Measurements from ENCODE around the gene ABCA4. TPM values are rescaled to one million over a fixed set of nuclear protein-coding genes. Genes with fewer than 3 reads are reported as not detected.

The ABCA4 gene
- total and polyA plus RNA-seq, 2 donors (not counting 3 experiments of a cell fraction or from before 2014, with no cell fraction given) = 2.3 to 4.9 TPM

DNA sequence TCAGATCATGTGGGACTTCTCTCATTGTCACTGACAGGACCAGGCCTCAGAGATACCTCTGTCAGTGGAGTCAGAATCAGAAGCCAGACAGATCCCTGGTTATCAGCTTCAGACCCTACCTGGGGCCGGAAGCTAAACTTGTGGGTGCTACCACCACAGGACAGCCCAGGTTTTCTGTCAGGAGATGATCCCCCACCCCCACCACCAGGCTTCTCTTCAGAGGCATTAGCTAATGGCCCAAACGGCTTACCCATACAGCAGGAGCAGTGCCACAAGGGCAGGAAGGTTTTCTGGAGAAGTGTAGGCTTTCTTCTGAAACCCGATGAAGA, 105.5 kb downstream of the ABCA4 start:
- POLR2A ChIA-PET = no interaction called here
- TF ChIP-seq EZH2 (IDR thresholded peaks at IDR 0.05; ENCODE audit: borderline replicate concordance, low read depth, low read length, severe bottlenecking) (no peak), MYC (IDR thresholded peaks at IDR 0.05; ENCODE audit: low read depth, low read length) (no peak), POLR2A (IDR thresholded peaks at IDR 0.05; ENCODE audit: low read depth, low read length) (no peak), FOS (IDR thresholded peaks at IDR 0.05; ENCODE audit: borderline replicate concordance, insufficient read depth, low read length) (no peak), GATA2 (IDR thresholded peaks at IDR 0.05; ENCODE audit: insufficient read depth, insufficient read length, low read depth, low read length) (no peak), POLR2AphosphoS5 (IDR thresholded peaks at IDR 0.05; ENCODE audit: insufficient read depth, low read depth, low read length) (no peak), JUN (IDR thresholded peaks at IDR 0.05; ENCODE audit: borderline replicate concordance, insufficient read depth, insufficient read length, low read depth) (no peak)
- TF ChIP-seq, protein P1, sequence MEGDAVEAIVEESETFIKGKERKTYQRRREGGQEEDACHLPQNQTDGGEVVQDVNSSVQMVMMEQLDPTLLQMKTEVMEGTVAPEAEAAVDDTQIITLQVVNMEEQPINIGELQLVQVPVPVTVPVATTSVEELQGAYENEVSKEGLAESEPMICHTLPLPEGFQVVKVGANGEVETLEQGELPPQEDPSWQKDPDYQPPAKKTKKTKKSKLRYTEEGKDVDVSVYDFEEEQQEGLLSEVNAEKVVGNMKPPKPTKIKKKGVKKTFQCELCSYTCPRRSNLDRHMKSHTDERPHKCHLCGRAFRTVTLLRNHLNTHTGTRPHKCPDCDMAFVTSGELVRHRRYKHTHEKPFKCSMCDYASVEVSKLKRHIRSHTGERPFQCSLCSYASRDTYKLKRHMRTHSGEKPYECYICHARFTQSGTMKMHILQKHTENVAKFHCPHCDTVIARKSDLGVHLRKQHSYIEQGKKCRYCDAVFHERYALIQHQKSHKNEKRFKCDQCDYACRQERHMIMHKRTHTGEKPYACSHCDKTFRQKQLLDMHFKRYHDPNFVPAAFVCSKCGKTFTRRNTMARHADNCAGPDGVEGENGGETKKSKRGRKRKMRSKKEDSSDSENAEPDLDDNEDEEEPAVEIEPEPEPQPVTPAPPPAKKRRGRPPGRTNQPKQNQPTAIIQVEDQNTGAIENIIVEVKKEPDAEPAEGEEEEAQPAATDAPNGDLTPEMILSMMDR (IDR thresholded peaks at IDR 0.05; ENCODE audit: extremely low read depth in 1 of 2, insufficient read depth in 1 of 2, low read depth in 1 of 2, low read length in 2 of 2) = no peak
- TF ChIP-seq, protein P2, sequence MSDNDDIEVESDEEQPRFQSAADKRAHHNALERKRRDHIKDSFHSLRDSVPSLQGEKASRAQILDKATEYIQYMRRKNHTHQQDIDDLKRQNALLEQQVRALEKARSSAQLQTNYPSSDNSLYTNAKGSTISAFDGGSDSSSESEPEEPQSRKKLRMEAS (IDR thresholded peaks at IDR 0.05; ENCODE audit: insufficient read depth, insufficient read length) = no peak
- intact Hi-C loops (cut with micrococcal nuclease) (no loop called here), dilution Hi-C loops (cut with MboI; ENCODE audit: extremely low pct_ligation_motif_present, low sequenced_read_pairs) (loop anchor here (25.0 kb wide), 1 partner anchor 347 kb away; no protein-coding TSS in a partner anchor)
- no peaks in the 10 kb centered on the region for H3K9me3 ChIP-seq (replicated peaks; ENCODE audit: control insufficient read depth, insufficient read depth, low read length)
- no peaks in the 10 kb centered on the region for H3K79me2 ChIP-seq (ENCODE audit: control insufficient read depth, insufficient read depth, low read length)
- H3K36me3 ChIP-seq (ENCODE audit: control insufficient read depth in 2 of 2, extremely low read depth in 1 of 2, insufficient read depth in 2 of 2, low read length in 2 of 2) = no peaks in the 10 kb centered on the region
- H3K4me3 ChIP-seq (replicated peaks in 1 of 3; ENCODE audit: insufficient read depth in 1 of 3, low read depth in 1 of 3, low read length in 3 of 3) = no peak overlapping the region
- H3K27me3 ChIP-seq (ENCODE audit: control insufficient read depth in 2 of 2, insufficient read depth in 2 of 2, low read length in 2 of 2) = peaks cover 0 to 3% of the 10 kb centered on the region in 2 experiments
- no TSS peak for BruUV-seq (replicated peaks)
- no peaks in the 10 kb centered on the region for H3K9me1 ChIP-seq (replicated peaks; ENCODE audit: control insufficient read depth, extremely low read depth, insufficient read depth, low read length)
- CTCF ChIA-PET = interaction anchor here (0.5 to 2.4 kb wide), 3 partner anchors 106 to 1612 kb away, joined by 3 to 8 read pairs (median 3); partner anchors contain the start of gene GCLM
- no peak overlapping the region for H3K9ac ChIP-seq (replicated peaks; ENCODE audit: extremely low read depth, insufficient read depth, low read length)
- H3K27ac ChIP-seq (ENCODE audit: insufficient read depth, low read depth, low read length) = no peak overlapping the region
- no peaks in the 10 kb centered on the region for H4K20me1 ChIP-seq (replicated peaks; ENCODE audit: control insufficient read depth, extremely low read depth, insufficient read depth, low read length)
- DNase-seq (ENCODE audit: low read depth, low spot score) (no peak), FAIRE-seq (no peak)
- no peak overlapping the region for H3K4me2 ChIP-seq (ENCODE audit: insufficient read depth, low read length)
- no peak overlapping the region for H2AFZ ChIP-seq (ENCODE audit: low read depth, low read length)
- H3K4me1 ChIP-seq (ENCODE audit: control insufficient read depth, extremely low read depth, insufficient read depth, low read length) = peaks cover 3% of the 10 kb centered on the region

All from endothelial cell of umbilical vein (primary cell).